ENCODE measurements around the gene PSG11.
"Not testable (repeated sequence)": the region's sequence is repeated elsewhere in the genome, so short reads cannot be mapped to it uniquely, and the experiment has no call there.

DNA sequence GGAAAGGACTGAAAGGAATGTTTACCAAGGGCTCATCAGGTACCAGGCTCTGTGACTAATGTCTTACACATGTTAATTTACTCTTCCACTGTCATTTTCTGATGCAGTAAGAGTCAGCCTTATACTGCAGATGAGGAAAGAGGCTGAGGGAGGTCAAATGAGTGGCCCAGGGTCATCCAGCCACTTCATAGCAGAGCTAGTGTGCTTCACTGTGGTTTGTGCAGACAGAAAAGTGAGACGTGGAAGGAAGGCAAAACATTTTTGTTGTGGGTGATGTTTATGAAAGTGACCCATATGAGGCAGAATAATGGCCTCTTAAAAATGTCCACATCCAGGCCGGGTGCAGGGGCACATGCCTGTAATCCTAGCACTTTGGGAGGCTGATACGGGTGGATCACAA is 34.0 kb upstream of the PSG11 start:
- not testable (repeated sequence) for TF ChIP-seq YY1 (IDR thresholded peaks at IDR 0.05; ENCODE audit: insufficient read depth, insufficient read length); SUZ12 (IDR thresholded peaks at IDR 0.05; ENCODE audit: extremely low read depth, insufficient read depth, insufficient read length)

Measured in NT2/D1 (cell line).